HepG2 (cell line): ENCODE measurements around the gene PRR19. TPM values are rescaled to one million over a fixed set of nuclear protein-coding genes. Genes with fewer than 3 reads are reported as not detected.

Experiments used
- ETV5 ChIP-seq: IDR thresholded peaks from 2 replicates; pipeline ENCODE4 v1.6.1; 2018; ENCODE audit warnings: missing biosample characterization, missing genetic modification reagents, inconsistent platforms, borderline replicate concordance
- JUN ChIP-seq: sonication (generic); formaldehyde crosslinking; IDR thresholded peaks from 2 replicates; pipeline ENCODE4 v1.4.0; 2020; ENCODE audit warnings: mild to moderate bottlenecking, missing genetic modification reagents
- KDM1A ChIP-seq: IDR thresholded peaks from 2 replicates; pipeline ENCODE4 v1.6.1; 2016; ENCODE audit warnings: missing compliant biosample characterization
- KDM4B ChIP-seq: sonication (generic); formaldehyde crosslinking; IDR thresholded peaks from 2 replicates; pipeline ENCODE4 v1.4.0; 2020; ENCODE audit warnings: missing genetic modification reagents
- RARG ChIP-seq: sonication (generic); formaldehyde crosslinking; IDR thresholded peaks from 2 replicates; pipeline ENCODE4 v1.4.0; 2020; ENCODE audit warnings: low read depth, mild to moderate bottlenecking, missing genetic modification reagents
- SMARCE1 ChIP-seq: fragments of 450-650 bp; IDR thresholded peaks from 2 replicates; pipeline ENCODE4 v1.6.1; 2017; ENCODE audit warnings: borderline replicate concordance
- SRF ChIP-seq: IDR thresholded peaks from 2 replicates; pipeline ENCODE4 v1.6.1; 2011; ENCODE audit warnings: mild to moderate bottlenecking, low read depth, low read length, moderate library complexity
- YEATS4 ChIP-seq: sonication (generic); formaldehyde crosslinking; IDR thresholded peaks from 2 replicates; pipeline ENCODE4 v1.4.0; 2020; ENCODE audit warnings: missing genetic modification reagents, borderline replicate concordance
- ZKSCAN5 ChIP-seq: sonication (generic); formaldehyde crosslinking; IDR thresholded peaks from 2 replicates; pipeline ENCODE4 v1.5.1; 2020; ENCODE audit warnings: mild to moderate bottlenecking, missing genetic modification reagents
- ZNF180 ChIP-seq: sonication (generic); formaldehyde crosslinking; IDR thresholded peaks from 2 replicates; pipeline ENCODE4 v1.4.0; 2020; ENCODE audit warnings: low read depth, missing genetic modification reagents, borderline replicate concordance
- ZNF30 ChIP-seq: sonication (generic); formaldehyde crosslinking; IDR thresholded peaks from 2 replicates; pipeline ENCODE4 v1.5.0; 2020; ENCODE audit warnings: mild to moderate bottlenecking, missing genetic modification reagents
- ZNF549 ChIP-seq: sonication (generic); formaldehyde crosslinking; IDR thresholded peaks from 2 replicates; pipeline ENCODE4 v1.5.0; 2020; ENCODE audit warnings: missing genetic modification reagents
- ZNF670 ChIP-seq: sonication (generic); formaldehyde crosslinking; IDR thresholded peaks from 2 replicates; pipeline ENCODE4 v1.8.0; 2022; ENCODE audit warnings: mild to moderate bottlenecking, missing genetic modification reagents, borderline replicate concordance
- polyA plus RNA-seq, 8 experiments: library from polyadenylated mRNA; depleted of rRNA in 3 of 8; stranded (reverse) in 7 of 8; unstranded in 1 of 8; fragments of >200 nt; fragmentation: Illumina TruSeq in 4 of 8; extraction: Trizol in 4 of 8; gene quantifications; 2 replicates each; pipeline versions ENCODE4 v1.2.1 to v1.2.3, GENCODE V29; 2011 to 2016; ENCODE audit warnings: low read depth in 4 of 8, missing spikeins in 1 of 8, mixed read lengths in 1 of 8; ENCODE audit not compliant: insufficient read depth in 1 of 8
- total RNA-seq, 5 experiments: library from RNA; depleted of rRNA; stranded (reverse); fragments of >200 nt; fragmentation: Illumina TruSeq; extraction: Trizol; gene quantifications; 2 replicates each; pipeline ENCODE4 v1.2.3, GENCODE V29; 2016; ENCODE audit warnings: low read depth in 1 of 5
- TF ChIP-seq, protein P1 (sequence below): sonication (generic); formaldehyde crosslinking; IDR thresholded peaks from 2 replicates; pipeline ENCODE4 v1.8.1; 2023; ENCODE audit warnings: missing genetic modification reagents, inconsistent platforms, borderline replicate concordance
- TF ChIP-seq, protein P2 (sequence below): IDR thresholded peaks from 2 replicates; pipeline ENCODE4 v1.6.1; 2016; ENCODE audit warnings: low read depth
- TF ChIP-seq, protein P3 (sequence below): sonication (generic); formaldehyde crosslinking; IDR thresholded peaks from 2 replicates; pipeline ENCODE4 v1.4.0; 2020; ENCODE audit warnings: missing genetic modification reagents, borderline replicate concordance
- TF ChIP-seq, protein P4 (sequence below): sonication (generic); formaldehyde crosslinking; IDR thresholded peaks from 2 replicates; pipeline ENCODE4 v1.8.0; 2022; ENCODE audit warnings: missing genetic modification reagents, low read depth, mild to moderate bottlenecking, borderline replicate concordance
- TF ChIP-seq, protein P5 (sequence below): sonication (generic); formaldehyde crosslinking; conservative IDR thresholded peaks from 2 replicates; pipeline ENCODE4 v1.8.0; 2022; ENCODE audit warnings: missing genetic modification reagents
- TF ChIP-seq, protein P6 (sequence below): sonication (generic); formaldehyde crosslinking; IDR thresholded peaks from 2 replicates; pipeline ENCODE4 v1.4.0; 2020; ENCODE audit warnings: missing genetic modification reagents, mild to moderate bottlenecking, borderline replicate concordance

PRR19 gene
- total and polyA plus RNA-seq, 2 of the 13 experiments (the other 11 are each of a cell fraction or from before 2014, with no cell fraction given): 0.21 to 0.33 TPM

DNA sequence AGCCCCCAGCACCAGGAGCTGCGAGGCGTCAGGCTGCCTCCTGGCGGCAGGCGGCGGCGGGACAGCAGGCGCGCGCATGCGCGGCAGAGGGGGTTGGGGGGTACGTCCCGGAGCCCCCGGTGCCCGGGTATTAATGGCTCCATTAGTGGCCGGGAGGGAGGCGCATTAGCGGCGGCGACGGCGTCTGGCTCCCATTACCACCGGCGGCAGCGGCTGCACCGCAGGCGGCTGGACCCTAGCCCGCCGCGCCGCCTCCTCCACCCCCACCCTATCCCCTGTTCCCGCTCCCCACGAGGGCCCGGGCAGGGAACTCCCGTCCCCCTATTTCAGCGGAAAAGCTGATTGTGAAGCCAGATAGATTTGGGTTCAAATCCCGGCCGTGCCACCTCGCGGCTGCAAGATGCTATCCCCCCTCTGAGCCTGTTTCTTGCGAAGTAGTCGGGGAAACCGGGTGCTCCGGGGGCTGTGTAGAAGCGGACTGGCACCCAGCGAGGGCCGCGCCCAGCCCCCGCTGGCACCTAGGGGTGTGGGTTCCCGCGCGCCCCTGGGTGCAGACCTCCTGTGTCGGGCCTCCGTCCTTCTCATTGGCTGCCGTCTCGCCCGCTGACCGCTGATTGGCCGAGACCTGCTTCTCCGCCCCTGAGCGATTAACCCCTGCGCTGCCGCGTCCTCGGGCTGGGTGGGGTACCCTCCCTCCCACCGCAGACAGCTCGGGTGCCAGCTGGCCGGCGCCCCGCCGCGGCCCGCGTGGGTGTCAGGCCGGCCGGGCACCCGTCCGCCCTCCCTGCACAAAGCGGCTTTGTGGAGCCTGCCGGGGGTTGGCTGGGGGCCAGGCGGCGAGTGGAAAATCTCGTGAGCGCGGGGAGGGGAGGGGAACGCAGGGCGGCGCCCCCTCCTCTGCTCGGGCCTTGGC lies 21.8 kb upstream of the PRR19 start (continued):
- TF ChIP-seq, protein P1, sequence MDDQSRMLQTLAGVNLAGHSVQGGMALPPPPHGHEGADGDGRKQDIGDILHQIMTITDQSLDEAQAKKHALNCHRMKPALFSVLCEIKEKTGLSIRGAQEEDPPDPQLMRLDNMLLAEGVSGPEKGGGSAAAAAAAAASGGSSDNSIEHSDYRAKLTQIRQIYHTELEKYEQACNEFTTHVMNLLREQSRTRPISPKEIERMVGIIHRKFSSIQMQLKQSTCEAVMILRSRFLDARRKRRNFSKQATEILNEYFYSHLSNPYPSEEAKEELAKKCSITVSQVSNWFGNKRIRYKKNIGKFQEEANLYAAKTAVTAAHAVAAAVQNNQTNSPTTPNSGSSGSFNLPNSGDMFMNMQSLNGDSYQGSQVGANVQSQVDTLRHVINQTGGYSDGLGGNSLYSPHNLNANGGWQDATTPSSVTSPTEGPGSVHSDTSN (CRISPR knock-in tag): no peak
- TF ChIP-seq JUN (CRISPR knock-in tag) (no peak), RARG (CRISPR knock-in tag) (no peak), KDM4B (CRISPR knock-in tag) (no peak), ZKSCAN5 (CRISPR knock-in tag) (no peak), YEATS4 (peak; percentile 78), ZNF30 (CRISPR knock-in tag) (no peak), ZNF549 (no peak), KDM1A (CRISPR knock-in tag) (no peak), ZNF180 (CRISPR knock-in tag) (no peak), SMARCE1 (no peak), ETV5 (no peak), ZNF670 (CRISPR knock-in tag) (peak; percentile 80; the same call in 1 of the 2 replicates), SRF (no peak)
- TF ChIP-seq, protein P2, sequence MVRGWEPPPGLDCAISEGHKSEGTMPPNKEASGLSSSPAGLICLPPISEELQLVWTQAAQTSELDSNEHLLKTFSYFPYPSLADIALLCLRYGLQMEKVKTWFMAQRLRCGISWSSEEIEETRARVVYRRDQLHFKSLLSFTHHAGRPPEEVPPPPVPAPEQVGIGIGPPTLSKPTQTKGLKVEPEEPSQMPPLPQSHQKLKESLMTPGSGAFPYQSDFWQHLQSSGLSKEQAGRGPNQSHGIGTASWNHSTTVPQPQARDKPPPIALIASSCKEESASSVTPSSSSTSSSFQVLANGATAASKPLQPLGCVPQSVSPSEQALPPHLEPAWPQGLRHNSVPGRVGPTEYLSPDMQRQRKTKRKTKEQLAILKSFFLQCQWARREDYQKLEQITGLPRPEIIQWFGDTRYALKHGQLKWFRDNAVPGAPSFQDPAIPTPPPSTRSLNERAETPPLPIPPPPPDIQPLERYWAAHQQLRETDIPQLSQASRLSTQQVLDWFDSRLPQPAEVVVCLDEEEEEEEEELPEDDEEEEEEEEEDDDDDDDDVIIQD (CRISPR knock-in tag): no peak
- TF ChIP-seq, protein P3, sequence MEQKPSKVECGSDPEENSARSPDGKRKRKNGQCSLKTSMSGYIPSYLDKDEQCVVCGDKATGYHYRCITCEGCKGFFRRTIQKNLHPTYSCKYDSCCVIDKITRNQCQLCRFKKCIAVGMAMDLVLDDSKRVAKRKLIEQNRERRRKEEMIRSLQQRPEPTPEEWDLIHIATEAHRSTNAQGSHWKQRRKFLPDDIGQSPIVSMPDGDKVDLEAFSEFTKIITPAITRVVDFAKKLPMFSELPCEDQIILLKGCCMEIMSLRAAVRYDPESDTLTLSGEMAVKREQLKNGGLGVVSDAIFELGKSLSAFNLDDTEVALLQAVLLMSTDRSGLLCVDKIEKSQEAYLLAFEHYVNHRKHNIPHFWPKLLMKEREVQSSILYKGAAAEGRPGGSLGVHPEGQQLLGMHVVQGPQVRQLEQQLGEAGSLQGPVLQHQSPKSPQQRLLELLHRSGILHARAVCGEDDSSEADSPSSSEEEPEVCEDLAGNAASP (CRISPR knock-in tag): no peak
- TF ChIP-seq, protein P4, sequence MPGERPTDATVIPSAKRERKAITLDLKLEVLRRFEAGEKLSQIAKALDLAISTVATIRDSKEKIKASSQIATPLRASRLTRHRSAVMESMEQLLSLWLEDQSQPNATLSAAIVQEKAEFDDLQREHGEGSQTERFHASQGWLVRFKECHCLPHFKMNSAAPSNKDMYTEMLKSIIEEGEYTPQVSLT (CRISPR knock-in tag): no peak
- TF ChIP-seq, protein P5, sequence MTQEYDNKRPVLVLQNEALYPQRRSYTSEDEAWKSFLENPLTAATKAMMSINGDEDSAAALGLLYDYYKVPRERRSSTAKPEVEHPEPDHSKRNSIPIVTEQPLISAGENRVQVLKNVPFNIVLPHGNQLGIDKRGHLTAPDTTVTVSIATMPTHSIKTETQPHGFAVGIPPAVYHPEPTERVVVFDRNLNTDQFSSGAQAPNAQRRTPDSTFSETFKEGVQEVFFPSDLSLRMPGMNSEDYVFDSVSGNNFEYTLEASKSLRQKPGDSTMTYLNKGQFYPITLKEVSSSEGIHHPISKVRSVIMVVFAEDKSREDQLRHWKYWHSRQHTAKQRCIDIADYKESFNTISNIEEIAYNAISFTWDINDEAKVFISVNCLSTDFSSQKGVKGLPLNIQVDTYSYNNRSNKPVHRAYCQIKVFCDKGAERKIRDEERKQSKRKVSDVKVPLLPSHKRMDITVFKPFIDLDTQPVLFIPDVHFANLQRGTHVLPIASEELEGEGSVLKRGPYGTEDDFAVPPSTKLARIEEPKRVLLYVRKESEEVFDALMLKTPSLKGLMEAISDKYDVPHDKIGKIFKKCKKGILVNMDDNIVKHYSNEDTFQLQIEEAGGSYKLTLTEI: no peak
- TF ChIP-seq, protein P6, sequence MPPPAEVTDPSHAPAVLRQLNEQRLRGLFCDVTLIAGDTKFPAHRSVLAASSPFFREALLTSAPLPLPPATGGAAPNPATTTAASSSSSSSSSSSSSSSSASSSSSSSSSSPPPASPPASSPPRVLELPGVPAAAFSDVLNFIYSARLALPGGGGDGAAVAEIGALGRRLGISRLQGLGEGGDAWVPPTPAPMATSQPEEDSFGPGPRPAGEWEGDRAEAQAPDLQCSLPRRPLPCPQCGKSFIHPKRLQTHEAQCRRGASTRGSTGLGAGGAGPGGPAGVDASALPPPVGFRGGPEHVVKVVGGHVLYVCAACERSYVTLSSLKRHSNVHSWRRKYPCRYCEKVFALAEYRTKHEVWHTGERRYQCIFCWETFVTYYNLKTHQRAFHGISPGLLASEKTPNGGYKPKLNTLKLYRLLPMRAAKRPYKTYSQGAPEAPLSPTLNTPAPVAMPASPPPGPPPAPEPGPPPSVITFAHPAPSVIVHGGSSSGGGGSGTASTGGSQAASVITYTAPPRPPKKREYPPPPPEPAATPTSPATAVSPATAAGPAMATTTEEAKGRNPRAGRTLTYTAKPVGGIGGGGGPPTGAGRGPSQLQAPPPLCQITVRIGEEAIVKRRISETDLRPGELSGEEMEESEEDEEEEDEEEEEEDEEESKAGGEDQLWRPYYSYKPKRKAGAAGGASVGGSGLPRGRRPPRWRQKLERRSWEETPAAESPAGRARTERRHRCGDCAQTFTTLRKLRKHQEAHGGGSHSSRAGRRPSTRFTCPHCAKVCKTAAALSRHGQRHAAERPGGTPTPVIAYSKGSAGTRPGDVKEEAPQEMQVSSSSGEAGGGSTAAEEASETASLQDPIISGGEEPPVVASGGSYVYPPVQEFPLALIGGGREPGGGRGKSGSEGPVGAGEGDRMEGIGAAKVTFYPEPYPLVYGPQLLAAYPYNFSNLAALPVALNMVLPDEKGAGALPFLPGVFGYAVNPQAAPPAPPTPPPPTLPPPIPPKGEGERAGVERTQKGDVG: no peak
